ENCODE data around the gene CP. TPM values are rescaled to one million over a fixed set of nuclear protein-coding genes. Genes with fewer than 3 reads are reported as not detected.
A peak's percentile ranks its signal among the peaks of the same experiment; 100 is the strongest.

Gene CP
- total RNA-seq, 1 donor from 2014 or later = 85.8 TPM

DNA sequence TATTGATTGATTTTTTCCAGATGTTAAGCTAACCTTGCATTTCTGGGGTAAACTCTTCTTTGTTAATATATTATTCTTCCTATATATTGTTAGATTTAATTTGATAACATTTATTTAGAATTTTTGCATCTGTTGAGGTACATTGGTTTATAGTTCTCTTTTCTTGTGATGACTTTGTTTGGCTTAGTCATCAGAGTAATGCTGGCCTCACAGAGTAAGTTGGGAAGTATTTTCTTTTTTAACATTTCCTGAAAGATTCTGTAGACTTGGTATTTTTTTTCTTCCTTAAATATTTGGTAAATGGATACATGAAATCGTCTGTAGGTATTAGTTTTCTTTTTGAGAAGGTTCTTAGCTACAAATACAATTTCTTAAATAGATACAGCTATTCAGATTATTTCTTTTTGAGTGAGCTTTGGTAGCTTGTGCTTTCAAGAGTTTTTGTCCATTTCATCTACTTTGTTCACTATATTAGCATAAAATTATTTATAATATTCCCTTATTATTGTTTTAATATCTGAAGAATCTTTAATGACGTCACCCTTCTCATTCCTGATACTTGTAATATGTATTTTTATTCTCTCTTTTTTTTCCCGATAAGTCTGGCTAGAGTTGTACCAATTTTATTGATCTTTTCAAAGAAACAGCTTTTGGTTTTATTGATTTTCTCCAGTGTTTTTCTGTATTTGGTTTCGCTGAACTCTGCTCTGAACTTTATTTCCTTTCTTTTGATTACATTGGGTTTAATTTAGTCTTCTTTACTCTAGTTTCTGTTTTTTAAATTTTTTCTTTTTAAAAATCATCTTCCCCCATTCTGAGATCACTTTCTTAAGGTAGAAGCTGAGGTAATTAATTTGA is 98.7 kb downstream of the CP start:
- peak; percentile 35 for DNase-seq (ENCODE audit: low read depth)

Other genes with a start within 250 kb of the CP start
- 25.0 and 37.5 TPM in 2 replicates for gene GYG1, start 230.3 kb downstream of the CP start, total RNA-seq
- gene HLTF, start 135.3 kb downstream of the CP start, total RNA-seq = 37.0 and 51.7 TPM in 2 replicates
- 37.8 and 45.5 TPM in 2 replicates for gene HPS3, start 92.2 kb downstream of the CP start, total RNA-seq
- 11.9 and 21.5 TPM in 2 replicates for gene TM4SF18, start 111.8 kb upstream of the CP start, total RNA-seq
- 63.8 and 247 TPM in 2 replicates for gene TM4SF1, start 155.8 kb upstream of the CP start, total RNA-seq